ENCODE data around the gene PCSK6.

PCSK6 gene

DNA sequence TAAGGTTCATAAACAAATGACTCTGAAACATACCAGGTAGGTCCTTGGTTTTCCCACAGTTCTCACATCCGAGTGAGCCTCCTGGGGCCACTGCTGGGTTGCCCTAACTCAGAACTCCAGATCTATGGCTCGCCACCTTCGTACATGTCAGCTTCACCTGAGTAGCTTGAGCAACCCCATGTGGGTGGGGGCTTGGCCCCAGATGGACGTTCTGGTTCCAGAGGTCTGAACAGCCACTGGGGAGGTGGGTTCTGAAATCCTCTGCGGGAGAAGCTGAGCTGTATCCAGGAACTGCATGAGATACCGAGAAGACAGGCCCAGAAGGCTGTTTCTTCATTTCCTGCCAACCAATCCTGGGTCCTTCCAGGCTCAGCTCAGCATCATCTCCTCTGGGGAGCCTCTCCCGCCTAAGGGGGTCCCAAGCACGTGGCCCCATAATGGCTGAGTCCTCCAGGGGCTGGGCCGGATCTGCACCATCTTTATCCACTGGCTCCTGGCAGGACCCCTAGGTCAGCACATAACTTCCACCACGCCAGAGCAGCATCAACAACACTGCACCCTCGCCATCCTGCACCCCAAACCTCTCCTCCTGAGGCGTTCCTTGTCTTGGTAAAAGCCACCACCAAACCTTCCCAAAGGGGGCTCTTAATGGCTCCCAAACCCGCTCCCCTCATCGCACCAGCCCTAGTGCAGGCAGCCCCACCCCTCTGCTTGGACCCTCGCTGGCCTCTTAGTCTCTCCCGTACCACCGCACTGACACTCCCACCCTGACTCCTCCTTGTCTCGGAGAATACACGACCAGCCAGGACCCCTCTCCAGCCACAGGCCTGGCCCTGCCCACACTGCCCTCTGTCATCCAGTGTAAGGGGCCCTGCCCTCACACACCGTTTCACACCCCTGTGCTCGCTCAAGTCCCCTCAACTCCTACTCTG, 39.8 kb downstream of the PCSK6 start:
- no peak for DNase-seq (ENCODE audit: low spot score)
- FAIRE-seq: no peak

DNA sequence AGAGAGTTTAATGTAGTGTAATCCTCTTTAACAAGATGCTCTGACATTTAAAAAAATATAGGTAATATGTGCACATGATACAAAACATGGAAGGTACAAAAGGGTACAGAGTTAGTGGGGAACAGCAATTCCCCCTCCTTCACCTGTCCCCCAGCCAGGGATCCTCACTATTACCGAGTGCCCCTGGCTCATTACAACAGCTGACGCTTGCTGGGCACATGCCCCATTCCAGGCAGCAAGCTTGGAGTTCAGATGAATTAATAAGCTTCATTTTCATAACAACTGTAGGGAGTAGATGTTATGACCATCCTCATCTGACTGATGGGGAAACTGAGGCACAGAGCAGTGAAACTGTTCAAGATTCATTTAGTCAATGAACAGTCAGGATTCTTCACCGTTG, 41.2 kb downstream of the PCSK6 start:
- no peak for FAIRE-seq
- DNase-seq (ENCODE audit: low spot score): no peak

DNA sequence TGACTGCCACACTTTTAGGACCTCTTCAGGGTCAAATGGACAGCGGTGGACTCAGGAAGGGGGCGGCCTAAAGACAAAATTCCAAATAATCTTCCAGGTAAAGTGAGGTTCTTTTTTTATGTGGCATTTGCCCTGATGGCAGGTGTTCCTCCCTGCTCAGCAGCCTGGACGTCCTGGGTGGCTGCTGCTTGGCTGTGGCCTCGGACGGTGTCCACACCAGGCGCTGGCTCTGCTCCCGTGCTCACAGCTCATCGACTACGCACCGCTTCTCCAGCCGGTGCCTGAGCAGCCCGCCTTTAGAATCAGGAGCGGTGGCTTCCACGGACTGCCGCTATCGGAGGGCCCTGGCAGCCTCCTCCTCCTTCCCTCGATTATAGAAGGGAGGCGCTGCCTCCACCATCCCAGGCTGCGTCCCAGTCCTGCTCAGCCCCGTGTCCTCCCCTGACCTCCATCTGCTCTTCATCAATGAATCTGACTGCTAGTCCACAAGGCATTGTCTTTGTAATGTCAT, 41.9 kb downstream of the PCSK6 start:
- no peak for FAIRE-seq
- no peak for DNase-seq (ENCODE audit: low spot score)

DNA sequence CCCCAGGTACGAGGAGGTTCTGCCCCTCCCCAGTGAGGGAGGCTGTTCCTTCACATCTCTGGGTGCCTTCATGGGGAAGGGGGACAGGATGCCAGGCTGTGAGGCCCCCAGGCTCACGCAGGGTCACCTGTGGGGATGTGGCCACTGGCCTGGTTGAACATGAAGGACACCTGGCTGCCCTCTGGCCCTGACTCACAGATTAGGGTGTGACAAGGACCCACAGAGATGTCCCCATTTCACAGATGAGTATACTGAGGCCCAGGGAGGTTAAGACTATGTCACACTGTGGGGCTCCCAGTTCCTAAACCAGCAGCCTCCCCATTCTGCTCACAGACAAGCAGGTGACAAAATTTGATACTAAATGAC, 42.4 kb downstream of the PCSK6 start:
- FAIRE-seq (no peak), DNase-seq (ENCODE audit: low spot score) (no peak)

DNA sequence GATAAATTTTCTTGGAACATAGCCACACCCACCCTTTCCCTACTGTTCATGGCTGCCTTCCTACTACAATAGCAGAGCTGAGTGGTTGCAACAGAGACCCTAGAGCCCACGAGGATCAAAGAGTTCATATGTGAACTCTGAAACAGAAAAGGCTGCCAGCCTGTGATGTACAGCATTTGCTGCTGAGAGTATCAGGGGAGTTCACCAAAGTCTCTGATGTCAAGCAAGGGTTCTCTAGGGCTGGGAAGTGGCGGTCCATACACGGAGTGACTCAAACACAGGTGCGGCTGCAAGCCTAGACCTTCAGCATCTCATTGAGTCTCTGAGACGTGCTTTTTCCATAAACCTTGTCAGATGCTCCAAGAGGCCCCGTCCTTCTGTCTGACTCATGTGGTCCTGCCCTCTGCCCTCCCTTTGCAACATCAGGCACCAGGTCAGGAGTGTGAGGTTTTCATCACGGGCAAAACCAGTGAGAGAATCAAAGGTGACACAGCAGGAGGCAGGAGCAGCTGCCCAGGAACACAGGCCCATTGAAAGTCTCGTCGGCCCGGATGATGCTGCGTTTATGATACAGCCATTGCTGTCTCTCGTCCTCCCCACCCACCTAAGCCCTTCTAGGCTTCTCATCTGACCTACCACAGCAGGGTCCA, 42.9 kb downstream of the PCSK6 start:
- FAIRE-seq (no peak), DNase-seq (ENCODE audit: low spot score) (peak; percentile 59)

DNA sequence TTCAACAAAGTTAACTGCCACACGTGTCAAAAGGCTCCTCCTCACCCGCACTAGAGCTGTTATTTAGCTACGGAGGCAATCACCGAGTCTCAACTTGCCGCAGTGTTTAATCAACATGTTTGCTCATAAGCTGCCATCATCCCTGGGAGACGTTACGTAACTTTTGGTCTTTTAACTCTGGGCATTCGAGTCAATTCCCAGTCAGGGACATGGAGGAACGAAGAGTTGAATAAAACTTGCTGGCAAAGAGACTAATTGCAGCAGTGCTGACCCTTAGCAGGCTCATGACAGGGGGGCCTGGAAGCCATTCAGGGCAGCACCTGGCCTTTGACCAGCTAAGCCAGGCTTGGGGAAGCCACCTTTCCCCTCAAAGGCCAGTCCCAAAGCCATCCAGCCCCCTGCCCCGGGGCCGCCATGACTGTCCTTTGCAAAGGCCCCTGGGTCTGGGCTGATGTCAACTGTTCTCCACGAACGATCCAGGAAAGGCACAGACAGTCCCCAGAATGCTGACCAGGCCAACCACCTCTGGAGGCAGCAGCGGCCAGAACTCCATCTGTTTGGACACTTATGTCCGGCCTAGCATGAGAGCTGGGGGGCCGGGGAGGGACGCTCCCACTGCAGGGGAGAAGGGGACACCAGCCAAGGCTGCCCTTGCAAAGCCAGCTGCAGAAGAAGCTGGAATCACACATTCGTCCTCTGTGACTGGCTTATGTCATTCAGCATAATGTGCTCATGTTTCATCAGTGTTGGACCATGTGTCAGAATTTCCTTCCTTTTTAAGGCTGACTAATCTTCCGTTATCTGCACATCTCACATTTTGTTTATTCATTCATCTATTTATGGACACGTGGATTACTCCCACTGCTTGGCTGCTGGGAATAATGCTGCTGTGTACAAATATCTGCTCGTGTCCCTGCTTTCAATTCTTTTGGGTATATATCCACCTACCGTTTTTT, 43.7 kb downstream of the PCSK6 start:
- DNase-seq (ENCODE audit: low spot score) (peak; percentile 26), FAIRE-seq (no peak)

DNA sequence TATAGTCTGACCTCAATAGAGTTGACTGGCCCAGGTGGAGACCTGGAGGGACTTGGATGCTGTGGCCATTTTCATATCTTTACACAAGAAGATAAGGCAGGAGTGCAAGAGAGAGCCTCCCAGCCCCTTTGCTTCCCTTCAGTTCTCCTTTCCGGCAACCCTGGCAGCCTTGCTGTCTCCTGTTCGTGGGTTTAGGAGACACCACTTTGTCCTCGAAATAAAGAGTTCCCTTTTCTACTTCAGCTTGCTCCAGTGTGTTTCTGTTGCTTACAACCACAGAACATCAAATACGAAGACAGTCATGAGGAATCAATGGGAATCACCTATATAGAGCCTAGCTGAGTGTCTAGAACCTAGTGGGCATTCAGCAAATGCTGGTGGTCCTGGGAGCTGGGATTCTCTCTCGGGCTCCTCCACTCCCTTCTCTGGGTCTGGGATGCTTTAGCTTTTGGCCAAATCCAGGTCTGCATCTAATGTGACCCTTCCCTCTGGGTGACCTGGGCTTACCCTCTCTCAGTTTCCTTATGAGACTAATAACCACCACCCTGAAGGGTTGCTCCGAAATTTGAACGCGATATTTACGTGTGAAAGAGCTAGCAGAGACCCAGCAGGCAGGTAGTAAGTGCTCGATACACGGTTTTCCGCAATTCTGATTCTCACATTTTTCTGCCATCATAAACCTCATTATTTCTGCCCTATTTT, 44.5 kb downstream of the PCSK6 start:
- no peak for FAIRE-seq

DNA sequence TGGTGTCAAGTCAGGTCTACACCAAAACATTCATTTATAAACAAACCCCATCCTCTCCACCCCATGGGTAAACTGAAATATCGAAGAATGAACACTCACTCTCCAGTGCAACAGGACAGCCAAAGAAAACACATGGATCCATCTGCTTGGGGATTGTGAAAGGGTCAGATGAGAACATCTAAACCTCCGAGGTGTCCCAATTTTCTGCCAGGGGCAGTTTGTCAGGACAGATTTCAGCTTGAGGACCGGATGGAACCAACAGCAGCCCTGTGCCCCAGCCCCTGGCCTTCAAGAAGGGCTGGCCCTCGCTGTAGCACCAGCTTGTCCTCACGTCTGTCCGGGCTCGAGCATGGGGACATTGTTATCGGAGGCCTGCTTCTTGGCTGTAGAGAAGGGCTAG, 45.5 kb downstream of the PCSK6 start:
- FAIRE-seq: no peak
- no peak for DNase-seq (ENCODE audit: low spot score)

More for the DNA sequence above, 44.5 kb downstream of the PCSK6 start:
- no peak for DNase-seq (ENCODE audit: low spot score)

DNA sequence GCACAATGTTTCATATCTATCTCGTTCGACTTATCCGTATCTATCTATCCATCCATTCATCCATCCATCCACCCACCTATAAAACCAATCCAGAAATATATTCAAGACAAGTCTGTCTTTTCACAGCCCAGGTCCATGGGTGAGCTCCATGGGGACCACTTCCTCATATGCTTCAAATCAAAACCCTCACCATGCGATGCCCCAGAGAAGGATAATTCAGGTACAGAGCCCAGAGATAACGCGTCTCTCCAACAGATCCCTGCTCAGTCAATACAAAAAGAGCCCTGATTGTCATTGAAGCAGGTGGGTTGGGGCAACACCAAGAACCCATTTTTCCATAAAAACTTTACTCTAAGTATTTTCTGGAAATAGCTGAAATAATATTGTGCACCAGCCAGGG, 47.2 kb downstream of the PCSK6 start:
- FAIRE-seq (no peak), DNase-seq (ENCODE audit: low spot score) (no peak)

DNA sequence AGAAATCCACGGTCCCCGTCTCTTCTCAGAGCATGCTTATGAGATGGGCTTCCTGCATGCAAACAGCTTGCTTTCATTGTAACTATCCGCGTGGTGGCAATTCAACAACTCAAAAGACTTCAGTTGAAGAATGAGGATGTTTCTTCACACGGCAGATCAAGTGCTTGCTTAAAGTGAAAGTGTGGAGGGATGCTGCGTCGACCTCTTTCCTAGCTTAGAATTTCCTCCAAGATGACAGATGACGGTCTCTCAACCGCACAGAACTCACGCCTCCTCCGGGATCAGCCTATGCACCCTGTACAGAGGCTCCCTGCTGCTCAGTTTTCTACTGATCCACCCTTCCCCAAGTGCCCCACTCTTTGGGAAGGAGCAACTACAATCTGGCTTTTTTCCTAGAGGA, 47.8 kb downstream of the PCSK6 start:
- no peak for FAIRE-seq
- DNase-seq (ENCODE audit: low spot score): no peak

DNA sequence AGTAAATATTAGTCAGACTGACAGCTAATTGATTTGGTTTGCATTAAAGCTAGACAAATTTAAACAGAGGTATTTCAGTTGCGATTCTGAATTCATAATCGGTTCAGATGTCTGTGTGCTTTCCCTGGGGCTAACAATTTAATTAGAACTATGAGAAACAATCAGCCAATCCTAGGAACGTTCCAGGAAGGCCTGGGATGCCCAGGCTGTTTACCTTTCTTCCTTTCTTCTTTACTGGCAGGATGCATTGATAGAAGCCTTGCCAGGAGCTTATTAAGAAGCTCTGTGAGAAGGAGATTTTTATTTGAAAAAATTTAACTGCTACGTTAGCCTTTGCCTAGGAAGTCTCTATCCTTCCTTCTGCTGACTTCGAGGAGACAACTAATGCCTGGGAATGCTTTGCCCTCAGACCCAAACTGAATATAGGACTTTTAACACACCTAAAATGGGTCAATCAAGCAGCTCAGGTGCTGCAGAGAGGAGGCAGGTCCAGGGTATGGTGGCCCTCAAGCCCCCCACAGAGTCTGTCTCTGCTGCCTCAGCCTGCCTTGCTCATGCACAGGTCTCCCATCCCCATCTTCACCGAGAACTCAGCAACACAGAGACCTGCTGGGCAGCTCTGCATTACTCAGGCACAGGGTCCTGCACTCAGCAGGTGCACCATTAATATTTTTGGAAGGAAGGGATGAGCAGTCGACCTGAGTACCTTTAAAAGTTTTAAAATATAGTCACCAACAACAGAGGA, 48.5 kb downstream of the PCSK6 start:
- FAIRE-seq (no peak), DNase-seq (ENCODE audit: low spot score) (no peak)

DNA sequence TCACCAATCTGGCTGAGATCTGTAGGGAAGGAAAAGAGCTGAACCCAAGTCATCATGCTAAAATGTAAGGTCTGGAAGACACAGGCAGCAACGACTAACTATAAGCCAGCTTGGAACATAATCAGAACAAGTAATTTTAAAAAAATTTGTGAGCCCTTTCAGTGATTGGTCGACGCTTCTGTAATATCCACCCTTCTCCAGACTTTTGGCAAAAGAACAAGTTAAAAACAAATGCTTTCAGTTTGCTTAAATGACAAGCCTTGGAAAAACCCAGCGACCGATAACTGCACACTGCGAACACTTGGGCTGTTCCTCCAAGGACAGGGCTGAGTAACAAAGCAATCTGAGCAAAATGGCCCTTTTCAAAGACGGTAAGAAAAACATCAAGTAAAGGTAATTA, 49.6 kb downstream of the PCSK6 start:
- FAIRE-seq (no peak), DNase-seq (ENCODE audit: low spot score) (no peak)

DNA sequence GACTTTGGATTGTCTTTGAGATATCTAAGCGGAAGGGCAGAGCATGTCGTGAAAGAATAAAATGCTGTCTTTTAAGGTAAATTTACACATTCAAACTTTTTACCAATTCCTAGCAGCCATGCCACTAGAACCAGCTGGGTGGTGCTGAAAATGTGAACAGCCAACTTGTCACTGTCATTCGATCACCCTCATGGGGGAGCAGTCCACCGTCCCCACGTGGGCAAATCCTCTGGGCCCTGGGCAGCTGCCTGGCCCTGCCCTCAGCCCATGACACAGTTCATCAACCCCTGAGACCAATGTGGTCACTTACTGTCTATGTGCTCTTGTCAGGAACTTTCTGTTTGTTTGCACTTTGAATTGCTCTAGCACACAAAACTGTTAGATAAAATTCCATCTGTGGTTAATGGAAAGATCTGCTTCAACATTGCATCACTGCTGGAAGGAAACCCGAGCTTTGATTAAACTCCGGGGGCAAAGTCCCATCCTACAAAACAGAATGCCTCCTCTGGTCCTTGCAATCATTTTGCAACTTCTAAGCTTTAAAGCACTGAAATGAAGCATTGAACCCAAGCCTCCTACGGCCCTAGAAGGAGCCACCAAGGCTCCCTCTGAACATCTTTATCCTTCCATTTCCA, 50.1 kb downstream of the PCSK6 start:
- no peak for DNase-seq (ENCODE audit: low spot score)
- FAIRE-seq: no peak

DNA sequence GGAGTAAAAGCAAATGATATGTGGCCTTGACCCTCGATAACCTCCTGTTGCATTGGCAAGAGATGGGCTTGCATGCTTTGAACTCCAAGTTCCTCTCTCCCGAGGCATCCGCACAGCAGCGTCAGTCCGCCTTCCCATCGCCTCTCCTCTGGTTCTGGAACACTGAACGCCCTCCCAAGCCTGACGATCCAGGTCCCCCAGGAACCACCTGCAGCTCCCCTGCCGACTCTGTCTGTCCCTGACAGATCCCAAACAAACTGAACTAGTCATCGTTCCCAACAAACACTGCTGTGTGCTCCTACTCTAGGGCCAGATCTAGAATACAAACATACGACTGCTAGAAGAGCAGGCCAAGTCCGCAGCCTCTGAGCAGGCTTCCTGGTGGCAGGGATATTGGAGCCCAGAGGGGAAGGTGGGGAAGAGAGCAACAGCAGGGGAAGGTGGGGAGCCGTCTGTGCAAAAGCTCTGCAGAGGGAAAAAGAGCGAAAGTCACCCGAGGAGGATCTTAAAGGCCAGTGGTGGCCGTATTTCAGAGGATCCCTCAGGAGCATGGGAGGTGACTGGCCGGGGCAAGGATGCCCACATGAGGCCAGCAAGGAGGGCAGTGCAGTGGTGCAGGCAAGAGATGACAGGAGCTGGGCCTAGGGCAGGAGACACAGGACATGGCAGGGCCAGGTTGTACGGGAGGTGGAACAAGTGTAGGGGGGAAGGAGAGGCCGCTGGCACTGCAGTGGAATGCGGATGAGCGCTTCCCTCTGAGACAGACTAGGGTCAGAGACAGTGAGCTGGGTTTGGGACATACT, 50.8 kb downstream of the PCSK6 start:
- no peak for FAIRE-seq
- no peak for DNase-seq (ENCODE audit: low spot score)

DNA sequence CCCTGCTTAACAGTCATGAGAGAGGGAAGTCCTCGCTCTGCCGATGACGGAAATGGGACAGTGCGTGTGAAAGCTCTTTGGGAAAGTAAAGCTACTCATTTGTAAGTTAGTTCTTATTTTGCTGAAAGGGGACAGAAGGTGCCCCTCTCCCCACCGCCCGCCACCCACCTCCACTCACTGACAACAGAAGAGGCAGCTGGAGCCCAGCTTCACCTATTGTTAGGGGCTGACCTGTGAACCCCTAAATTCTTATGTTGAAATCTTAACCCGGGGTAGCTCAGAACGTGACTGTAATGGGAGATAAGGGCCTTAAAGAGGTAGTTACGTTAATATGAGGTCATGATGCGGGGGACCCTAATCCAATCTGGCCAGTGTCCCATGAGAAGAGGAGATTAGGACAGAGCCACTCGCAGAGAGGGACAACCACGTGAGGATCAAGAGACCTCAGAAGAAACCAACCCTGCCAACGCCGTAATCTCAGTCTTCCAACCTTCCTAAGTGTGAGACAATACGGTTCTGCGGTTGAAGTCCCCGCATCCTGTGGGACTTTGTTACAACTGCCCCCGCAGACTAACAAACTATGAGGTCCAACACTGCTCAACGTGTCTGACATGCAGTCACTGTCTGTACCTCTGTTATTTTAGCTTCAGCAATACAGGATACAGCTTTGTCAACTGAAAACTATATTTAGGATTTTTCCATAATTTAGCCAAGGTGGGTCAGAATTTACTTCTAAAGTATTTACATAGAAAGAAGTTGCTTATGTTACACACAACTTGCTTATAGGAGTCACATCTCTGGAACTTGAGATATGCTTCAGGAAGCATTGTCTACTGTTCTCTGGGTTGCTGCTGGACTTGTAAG, 51.7 kb downstream of the PCSK6 start:
- DNase-seq (ENCODE audit: low spot score) (no peak), FAIRE-seq (no peak)

DNA sequence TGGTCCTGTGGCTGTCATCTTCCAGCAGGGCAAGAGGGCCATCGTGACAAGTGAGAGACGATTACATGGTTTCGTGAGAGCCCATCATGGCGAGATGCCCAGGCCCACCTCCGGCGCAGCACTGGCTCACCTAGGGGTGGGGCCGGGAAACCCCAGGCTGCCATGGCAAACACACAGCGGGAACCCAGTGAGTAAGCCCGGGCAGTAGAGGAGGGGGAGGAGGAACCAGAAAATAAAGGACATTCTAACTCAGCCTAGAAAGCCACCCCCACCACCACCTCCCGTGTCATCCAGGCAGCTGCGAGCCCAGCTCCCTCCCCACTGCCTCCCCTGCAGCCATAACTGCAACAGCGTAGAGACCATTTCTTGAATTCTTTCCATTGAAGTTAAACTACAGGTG, 52.3 kb downstream of the PCSK6 start:
- no peak for FAIRE-seq
- DNase-seq (ENCODE audit: low spot score): no peak

DNA sequence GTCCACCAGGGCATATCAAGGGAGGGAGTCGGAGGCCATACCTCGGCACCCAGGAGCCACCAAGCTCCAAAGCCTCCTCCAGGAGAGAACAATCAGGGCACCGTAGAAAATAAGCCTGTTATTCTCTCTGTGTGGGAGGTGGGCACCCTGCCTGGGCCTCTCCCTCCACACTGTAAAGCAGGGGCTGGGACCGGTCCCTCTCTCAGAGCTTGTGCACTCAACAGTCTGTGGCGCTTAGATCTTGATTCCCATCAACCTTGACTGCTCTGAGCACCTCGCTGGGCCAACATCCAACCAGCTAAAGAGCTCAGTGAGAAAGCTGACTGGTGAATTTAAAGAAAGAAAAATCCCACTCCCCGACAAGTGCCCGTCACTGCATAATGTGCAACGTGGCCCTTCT, 53.0 kb downstream of the PCSK6 start:
- DNase-seq (ENCODE audit: low spot score) (no peak), FAIRE-seq (no peak)

DNA sequence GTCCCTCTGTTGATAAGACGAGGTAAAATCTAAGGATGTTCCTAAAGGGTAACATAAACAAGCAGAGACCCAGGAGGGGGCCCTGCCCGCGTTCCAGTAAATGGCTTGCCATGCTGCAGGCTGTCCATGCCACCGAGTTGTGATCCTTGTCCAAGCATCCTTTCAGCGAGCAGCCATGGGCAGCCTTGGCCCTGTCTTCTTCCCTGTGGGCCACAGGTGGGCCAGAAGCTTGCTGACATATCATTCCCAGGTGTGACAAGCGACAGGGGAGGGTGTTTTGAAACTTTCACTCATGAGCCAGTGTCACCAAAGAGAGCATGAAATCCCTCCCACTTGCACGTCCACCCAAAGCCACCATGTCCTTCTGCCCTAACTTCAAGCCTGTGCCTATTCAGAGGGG, 53.7 kb downstream of the PCSK6 start:
- FAIRE-seq: no peak
- DNase-seq (ENCODE audit: low spot score): no peak
